CD1c-positive myeloid dendritic cell (primary cell): ENCODE data around the gene DMXL2.
A peak's percentile ranks its signal among the peaks of the same experiment; 100 is the strongest.
"Not testable (repeated sequence)": the region's sequence is repeated elsewhere in the genome, so short reads cannot be mapped to it uniquely, and the experiment has no call there.

Source experiments
- DNase-seq: peaks from one replicate; pipeline ENCODE4 v3.0.0-alpha.2; 2016; ENCODE audit errors: extremely low spot score

DMXL2 gene

GRCh38 chr15:51576286-51576850 is 46.2 kb downstream of the DMXL2 start:
- no peak for DNase-seq

GRCh38 chr15:51575775-51576174 is 46.8 kb downstream of the DMXL2 start:
- no peak for DNase-seq

GRCh38 chr15:51573352-51573751 is 49.2 kb downstream of the DMXL2 start:
- DNase-seq: not testable (repeated sequence)

- DNase-seq: not testable (repeated sequence)
Observed at GRCh38 chr15:51568939-51569784, 53.4 kb downstream of the DMXL2 start.

GRCh38 chr15:51561271-51561670 is 61.3 kb downstream of the DMXL2 start:
- DNase-seq: no peak

GRCh38 chr15:51558876-51559275 is 63.7 kb downstream of the DMXL2 start:
- no peak for DNase-seq

GRCh38 chr15:51558411-51558810 is 64.2 kb downstream of the DMXL2 start:
- peak; percentile 21 for DNase-seq

- no peak for DNase-seq
Observed at GRCh38 chr15:51550841-51551240, 71.7 kb downstream of the DMXL2 start.

GRCh38 chr15:51547656-51548055 is 74.9 kb downstream of the DMXL2 start:
- DNase-seq: no peak

GRCh38 chr15:51536965-51537574 is 85.5 kb downstream of the DMXL2 start:
- DNase-seq: peak; percentile 33

GRCh38 chr15:51533672-51534398 is 88.7 kb downstream of the DMXL2 start:
- DNase-seq: no peak

GRCh38 chr15:51526955-51527354 is 95.6 kb downstream of the DMXL2 start:
- no peak for DNase-seq

- no peak for DNase-seq
Observed at GRCh38 chr15:51524376-51524775, 98.2 kb downstream of the DMXL2 start.

- no peak for DNase-seq
Observed at GRCh38 chr15:51516291-51516690, 106.3 kb downstream of the DMXL2 start.

GRCh38 chr15:51505251-51505650 is 117.3 kb downstream of the DMXL2 start:
- DNase-seq: peak; percentile 60

GRCh38 chr15:51503003-51503402 is 119.6 kb downstream of the DMXL2 start:
- no peak for DNase-seq

GRCh38 chr15:51499379-51499976 is 123.1 kb downstream of the DMXL2 start:
- no peak for DNase-seq

- DNase-seq: no peak
Observed at GRCh38 chr15:51497806-51498205, 124.8 kb downstream of the DMXL2 start.

GRCh38 chr15:51496246-51496645 is 126.3 kb downstream of the DMXL2 start:
- DNase-seq: peak; percentile 4

GRCh38 chr15:51494411-51495314 is 127.9 kb downstream of the DMXL2 start:
- DNase-seq: no peak

- no peak for DNase-seq
Observed at GRCh38 chr15:51493892-51494291, 128.7 kb downstream of the DMXL2 start.
